ENCODE data around the gene MYL10. TPM values are rescaled to one million over a fixed set of nuclear protein-coding genes. Genes with fewer than 3 reads are reported as not detected.

Gene MYL10
- total and polyA plus RNA-seq, 2 of the 8 experiments (the other 6 are each of a cell fraction or from before 2014, with no cell fraction given): 0.18 TPM; not detected in 1

DNA sequence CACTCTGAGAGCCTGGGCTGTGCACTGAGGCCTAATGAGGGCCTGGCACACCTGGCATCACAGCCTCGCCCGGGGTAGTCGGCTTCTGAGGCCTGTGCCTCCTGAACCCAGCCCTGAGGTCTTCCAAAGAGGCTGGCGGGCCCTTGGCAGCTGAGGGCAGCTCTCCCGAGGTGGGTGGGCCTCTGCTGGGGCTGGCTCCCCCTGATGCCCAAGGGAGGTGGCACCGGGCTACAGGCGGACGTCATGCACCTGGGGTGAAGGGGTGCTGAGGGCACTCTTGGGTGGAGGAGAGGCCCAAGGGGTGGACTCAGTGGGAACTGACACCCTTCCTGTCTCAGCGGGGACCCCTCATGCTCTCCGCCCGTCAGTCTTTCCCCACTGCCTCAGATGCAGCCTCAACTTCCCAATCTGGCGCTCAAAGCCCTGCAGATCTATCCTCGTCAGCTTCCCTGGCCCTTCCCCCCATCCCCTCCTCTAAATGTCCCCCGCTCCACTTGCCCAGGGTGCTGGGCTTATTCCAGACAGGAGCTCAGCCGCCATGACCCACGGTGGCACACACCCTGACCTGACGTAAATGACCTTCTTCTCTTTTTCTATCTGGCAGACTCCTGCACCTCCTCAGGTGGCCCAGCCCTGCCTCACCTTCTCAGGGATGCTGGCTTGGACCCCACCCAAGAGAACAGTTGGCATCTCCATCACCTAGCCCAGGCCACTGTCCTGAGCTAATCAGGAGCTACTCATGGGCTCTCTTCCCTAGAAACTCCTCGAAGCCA is 38.2 kb downstream of the MYL10 start:
- no peak overlapping the region for H2BK20ac ChIP-seq (ENCODE audit: low read length)
- H2AFZ ChIP-seq (ENCODE audit: low read length): no peak overlapping the region
- peaks cover 5% of the 10 kb centered on the region; the same call in 1 of the 2 replicates for H3K23me2 ChIP-seq (ENCODE audit: low read depth, low read length)
- no peak overlapping the region for H2BK15ac ChIP-seq (ENCODE audit: low read length)
- H3K14ac ChIP-seq (ENCODE audit: insufficient read length): no peak overlapping the region
- H3K4me1 ChIP-seq (replicated peaks in 1 of 4; ENCODE audit: control insufficient read depth in 3 of 4, insufficient read depth in 4 of 4, low read length in 3 of 4): no peaks in the 10 kb centered on the region
- POLR2A ChIA-PET (ENCODE audit: partially characterized antibody): interaction anchor here (1.0 kb wide), 1 partner anchor 262 kb away, joined by 3 read pairs; no protein-coding TSS in a partner anchor
- no peak overlapping the region for H3K4ac ChIP-seq (replicated peaks; ENCODE audit: insufficient read length, low read depth, low read length)
- H4K91ac ChIP-seq (replicated peaks; ENCODE audit: insufficient read length, low read length): no peak overlapping the region
- H2BK12ac ChIP-seq (ENCODE audit: low read depth, low read length): no peak overlapping the region
- 86% methylated on average over 18 of the region's 18 CpGs; no CpG with 5 or more reads in 1 of the 2 experiments for WGBS, 2 experiments (ENCODE audit: extremely low coverage in 1 of 2, insufficient coverage in 1 of 2, insufficient read length in 1 of 2, insufficient replicate concordance in 2 of 2, low coverage in 1 of 2, low lambda C conversion rate in 2 of 2, missing lambda C conversion rate in 1 of 2)
- CTCF ChIA-PET (ENCODE audit: partially characterized antibody): interaction anchor here (1.0 to 2.7 kb wide), 4 partner anchors 12 to 60 kb away, joined by 3 to 8 read pairs (median 3); no protein-coding TSS in a partner anchor
- H4K8ac ChIP-seq (ENCODE audit: extremely low read depth, insufficient read depth, low read length): peak overlapping the region; percentile 40; the same call in 1 of the 2 replicates
- no peaks in the 10 kb centered on the region; a peak in 1 of 7 replicates for H3K27me3 ChIP-seq (replicated peaks in 1 of 4; ENCODE audit: control insufficient read depth in 3 of 4, extremely low read depth in 1 of 4, insufficient read depth in 3 of 4, low read length in 3 of 4)
- H4K20me1 ChIP-seq (replicated peaks in 1 of 2; ENCODE audit: control insufficient read depth in 1 of 2, insufficient read depth in 2 of 2, low read length in 2 of 2): peaks cover 0 to 5% of the 10 kb centered on the region in 2 experiments
- H3K4me3 ChIP-seq (ENCODE audit: extremely low read depth in 1 of 4, insufficient read depth in 2 of 4, low read depth in 3 of 4, low read length in 4 of 4): no peak overlapping the region
- no peak overlapping the region for H2BK5ac ChIP-seq (ENCODE audit: low read depth, low read length)
- H3K18ac ChIP-seq (ENCODE audit: extremely low read depth, low read length): no peak overlapping the region
- H3K23ac ChIP-seq (ENCODE audit: insufficient read length): no peak overlapping the region
- no peak overlapping the region for H3K9ac ChIP-seq (replicated peaks in 1 of 4; ENCODE audit: extremely low read depth in 1 of 4, low read depth in 3 of 4, low read length in 3 of 4)
- H2AK5ac ChIP-seq (ENCODE audit: low read depth, low read length): no peak overlapping the region
- no peak overlapping the region for H3K56ac ChIP-seq (replicated peaks; ENCODE audit: insufficient read length, low read depth, low read length)
- FAIRE-seq (no peak), DNase-seq (ENCODE audit: low read depth in 1 of 2, low spot score in 2 of 2) (peak in 1 of 2 experiments; percentile 39)
- H2BK120ac ChIP-seq (replicated peaks; ENCODE audit: low read depth, low read length): no peak overlapping the region
- H4K5ac ChIP-seq (ENCODE audit: insufficient read length, low read depth, low read length): no peak overlapping the region
- no peak overlapping the region for H3K27ac ChIP-seq (ENCODE audit: low read depth, low read length)
- H3K36me3 ChIP-seq (ENCODE audit: control insufficient read depth in 2 of 4, insufficient read depth in 4 of 4, low read length in 3 of 4): no peaks in the 10 kb centered on the region
- H3K9me3 ChIP-seq (ENCODE audit: insufficient read depth in 2 of 2, low read depth in 1 of 2, low read length in 1 of 2): no peaks in the 10 kb centered on the region
- no peaks in the 10 kb centered on the region for H3K79me1 ChIP-seq (ENCODE audit: low read depth, low read length)
- H3K4me2 ChIP-seq (ENCODE audit: insufficient read depth in 1 of 2, low read depth in 2 of 2, low read length in 2 of 2): no peak overlapping the region
- H3K79me2 ChIP-seq (ENCODE audit: control insufficient read depth in 1 of 2, insufficient read depth in 2 of 2, low read length in 2 of 2): no peaks in the 10 kb centered on the region
- TF ChIP-seq KDM1A (IDR thresholded peaks at IDR 0.05; ENCODE audit: borderline replicate concordance, low read length) (no peak), GTF2F1 (IDR thresholded peaks at IDR 0.05; ENCODE audit: borderline replicate concordance, low read depth, low read length) (no peak), SIN3A (conservative IDR thresholded peaks at IDR 0.05 in 1 of 2, IDR thresholded peaks at IDR 0.05 in 1 of 2; ENCODE audit: low read depth in 1 of 2, low read length in 2 of 2) (no peak), RBBP5 (IDR thresholded peaks at IDR 0.05; ENCODE audit: borderline replicate concordance, low read depth, low read length) (no peak), CHD2 (IDR thresholded peaks at IDR 0.05; ENCODE audit: low read length) (no peak), CBX5 (IDR thresholded peaks at IDR 0.05; ENCODE audit: low read depth, low read length) (no peak), JUN (IDR thresholded peaks at IDR 0.05; ENCODE audit: low read depth, low read length) (no peak), TAF1 (IDR thresholded peaks at IDR 0.05; ENCODE audit: low read depth, low read length) (no peak), KDM5A (IDR thresholded peaks at IDR 0.05; ENCODE audit: low read length) (no peak)
- TF ChIP-seq, protein P1, sequence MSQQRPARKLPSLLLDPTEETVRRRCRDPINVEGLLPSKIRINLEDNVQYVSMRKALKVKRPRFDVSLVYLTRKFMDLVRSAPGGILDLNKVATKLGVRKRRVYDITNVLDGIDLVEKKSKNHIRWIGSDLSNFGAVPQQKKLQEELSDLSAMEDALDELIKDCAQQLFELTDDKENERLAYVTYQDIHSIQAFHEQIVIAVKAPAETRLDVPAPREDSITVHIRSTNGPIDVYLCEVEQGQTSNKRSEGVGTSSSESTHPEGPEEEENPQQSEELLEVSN (IDR thresholded peaks at IDR 0.05): no peak
